GM18868 (cell line): ENCODE measurements around the gene AMMECR1.

ENCODE experiments used
- ATAC-seq: cut with Tn5 transposase; IDR thresholded peaks from one replicate; pipeline ENCODE4 v1.9.1; 2021; ENCODE audit warnings: mild to moderate bottlenecking, moderate library complexity; ENCODE audit not compliant: unreplicated experiment

AMMECR1 gene

DNA sequence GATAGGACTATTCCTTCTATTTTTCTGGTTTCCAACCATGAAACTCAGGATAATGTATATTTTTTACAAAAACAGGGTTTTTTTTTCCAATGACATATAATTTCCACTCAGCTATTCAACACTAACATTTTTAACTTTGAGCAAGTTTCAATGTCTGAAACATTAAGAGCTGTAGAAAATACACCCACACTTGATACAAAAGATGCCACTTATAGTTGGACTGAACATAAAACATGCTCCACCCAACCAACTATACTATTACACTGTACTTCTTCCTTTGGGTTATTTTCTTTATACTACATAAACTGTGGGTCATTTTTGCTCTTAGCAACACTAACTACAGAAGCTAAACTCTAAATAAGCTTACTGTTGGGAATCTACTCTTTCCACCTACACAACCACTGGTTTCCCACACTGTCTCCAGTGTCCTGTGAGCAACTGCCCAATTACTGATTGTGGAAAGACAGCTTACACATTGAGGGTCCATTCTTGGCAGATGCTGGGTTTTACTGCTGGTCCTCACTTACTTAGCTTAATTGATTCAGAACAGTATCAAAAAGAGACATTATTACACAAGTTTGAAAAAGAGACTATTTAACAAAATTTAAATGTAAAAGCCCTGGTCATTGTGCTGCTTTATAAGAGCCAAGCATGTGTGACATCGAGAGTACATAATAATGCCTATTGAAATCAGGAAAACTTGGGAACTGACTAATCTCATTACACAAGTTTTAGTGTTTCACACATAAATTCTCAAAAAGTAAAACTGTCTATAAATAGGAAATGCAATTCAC lies 6.3 kb downstream of the AMMECR1 start:
- ATAC-seq, result no peak

GRCh38 chrX:110310896-110311295 lies 7.0 kb downstream of the AMMECR1 start:
- ATAC-seq, result peak; percentile 93

DNA sequence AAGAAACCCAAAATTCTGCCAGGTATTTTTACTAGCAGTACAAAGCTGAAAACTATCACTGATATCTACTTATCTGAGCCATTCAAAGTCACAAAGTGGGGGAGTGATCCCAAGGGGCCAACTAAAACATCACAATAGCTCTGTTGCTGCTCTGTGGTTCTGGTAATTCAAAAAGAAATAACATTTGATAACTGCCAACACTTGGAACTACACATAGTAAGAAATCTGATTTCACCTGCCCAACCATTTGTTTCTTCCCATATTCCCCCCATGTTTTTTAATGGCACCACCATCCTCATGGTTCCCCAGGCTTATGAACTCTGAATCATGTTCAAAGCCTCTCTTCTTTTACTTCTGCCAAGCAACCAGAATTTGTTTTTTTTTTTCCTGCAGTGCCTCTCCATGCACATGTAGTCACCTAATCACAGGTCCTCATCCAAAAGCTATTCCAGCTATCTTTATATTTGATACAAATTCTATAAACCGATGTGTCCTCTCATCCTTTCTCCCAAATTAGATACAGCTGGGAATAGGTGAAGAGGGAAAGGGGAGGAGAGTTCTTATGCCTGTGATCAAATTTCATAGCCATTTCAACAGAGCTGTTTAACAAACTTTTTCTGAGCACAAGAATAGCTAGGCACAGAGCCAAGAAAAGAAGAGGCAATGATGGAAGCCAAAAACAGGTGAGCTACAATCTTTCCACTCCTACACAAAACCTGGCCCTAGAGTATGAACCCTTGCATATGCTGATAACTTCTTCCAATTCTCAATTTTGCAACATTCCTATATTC lies 7.7 kb downstream of the AMMECR1 start:
- ATAC-seq, result peak; percentile 3

- no peak for ATAC-seq
Measured at GRCh38 chrX:110308220-110308619, 9.7 kb downstream of the AMMECR1 start.

DNA sequence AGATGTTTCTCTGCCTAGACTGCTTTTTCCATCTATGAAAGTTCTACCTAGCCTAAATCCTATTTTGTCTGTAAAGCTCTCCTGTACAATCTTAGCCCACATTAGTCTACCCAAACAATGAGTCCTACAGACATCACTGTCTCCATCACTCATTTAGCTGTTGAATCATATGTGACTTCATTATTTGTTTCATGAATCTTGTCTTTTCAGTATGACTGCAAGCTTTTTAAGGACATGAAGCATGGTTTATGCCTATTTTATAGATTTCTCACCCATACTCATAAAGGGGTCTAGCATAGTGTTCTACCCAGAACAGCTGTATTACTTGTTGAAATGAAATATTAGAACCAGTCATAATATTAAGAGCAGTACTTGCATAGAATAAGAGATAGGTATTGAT lies 13.0 kb downstream of the AMMECR1 start:
- ATAC-seq, result no peak

- no peak for ATAC-seq
Measured at GRCh38 chrX:110304371-110304770, 13.5 kb downstream of the AMMECR1 start.

DNA sequence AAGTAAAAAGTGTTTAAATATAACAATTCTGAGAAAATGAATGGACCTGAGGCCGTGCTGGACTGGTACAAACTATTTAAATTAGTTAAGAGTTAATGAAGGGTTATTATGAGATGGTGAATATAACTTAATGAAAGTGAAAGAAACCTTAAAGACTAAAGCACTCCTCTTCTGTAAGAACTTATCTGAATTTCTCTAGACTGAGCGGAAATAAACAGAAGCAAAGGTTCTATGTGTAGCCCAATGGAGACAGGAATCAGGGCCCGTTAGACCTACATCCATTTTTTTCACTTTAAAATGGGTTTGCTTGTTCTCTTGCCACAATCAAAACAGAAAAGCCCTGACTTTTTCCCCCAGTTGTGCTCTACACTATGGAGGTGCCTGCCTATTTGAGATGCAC lies 14.9 kb downstream of the AMMECR1 start:
- ATAC-seq, result no peak

DNA sequence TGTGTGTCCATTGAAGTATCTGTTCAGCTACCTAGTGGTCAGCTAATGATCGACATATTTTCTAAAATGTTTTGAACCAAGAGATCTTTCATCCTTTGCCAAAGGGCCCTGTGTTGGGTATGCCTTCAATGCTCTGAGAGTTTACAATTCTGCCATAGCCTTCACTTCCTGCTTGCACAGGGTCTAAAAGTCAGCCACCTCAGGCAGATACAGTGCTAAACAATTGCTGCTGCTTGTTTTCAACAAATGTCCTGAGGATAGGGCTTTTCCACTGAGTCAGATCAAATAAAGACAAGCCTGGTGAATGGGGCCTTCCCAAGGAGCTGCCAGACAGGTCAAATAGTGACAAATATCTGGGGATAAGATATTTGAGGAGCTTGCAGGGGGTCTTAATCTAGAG lies 16.7 kb downstream of the AMMECR1 start:
- ATAC-seq, result no peak

DNA sequence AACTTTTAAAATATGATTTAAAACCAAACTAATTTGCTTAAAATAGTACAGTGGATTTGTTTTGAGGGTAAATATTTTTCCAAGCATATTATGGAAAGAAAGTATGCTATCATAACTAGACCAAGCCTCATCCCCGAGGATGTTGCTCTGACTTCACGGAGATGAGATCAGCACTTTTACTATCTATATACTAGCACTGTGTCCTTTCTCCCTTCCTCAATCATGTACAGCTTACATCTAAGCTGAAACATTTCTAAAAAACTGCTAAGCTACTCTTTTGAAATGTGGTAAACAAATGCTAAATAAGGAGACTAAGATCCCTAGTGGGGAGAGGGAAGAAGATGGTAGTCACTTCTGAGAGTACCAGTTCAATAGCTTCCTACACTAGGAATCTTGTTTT lies 23.8 kb downstream of the AMMECR1 start:
- ATAC-seq, result no peak

DNA sequence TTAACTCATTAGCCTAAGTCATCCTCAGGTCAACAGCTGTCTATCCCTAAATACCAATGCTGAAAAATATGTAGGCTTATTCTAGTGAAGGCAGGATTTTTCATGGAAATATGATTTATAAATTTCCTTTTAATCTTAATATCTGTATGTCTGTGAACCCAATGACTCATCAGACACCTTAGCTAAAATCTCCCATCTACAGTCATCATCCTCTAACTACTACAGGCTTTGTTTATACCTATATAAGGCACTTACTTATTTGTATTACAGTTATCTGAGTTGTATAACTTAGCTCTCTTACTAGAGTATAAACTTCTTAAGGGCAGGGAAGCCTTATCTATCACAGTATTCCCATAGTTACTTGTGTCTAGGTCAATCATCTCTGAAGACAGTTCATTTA lies 24.2 kb downstream of the AMMECR1 start:
- ATAC-seq, result no peak

DNA sequence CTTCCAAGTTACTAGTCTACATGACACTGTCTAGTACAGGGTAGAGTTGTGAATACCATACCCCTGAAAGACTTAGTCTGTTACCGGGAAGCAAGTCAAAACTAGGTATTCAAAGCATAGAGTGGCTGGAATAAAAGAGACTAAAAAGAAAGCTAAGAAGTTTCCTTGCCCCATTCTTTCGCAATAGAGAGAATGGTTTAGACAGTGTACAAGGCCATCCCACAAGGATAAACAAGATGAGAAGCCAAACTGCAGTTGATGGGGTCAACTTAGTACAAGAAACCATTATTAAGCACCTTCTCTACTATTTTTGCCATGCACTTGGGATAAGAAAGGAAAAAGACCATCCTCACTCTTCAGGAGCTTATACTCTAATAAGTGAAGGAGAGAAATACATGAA lies 30.3 kb downstream of the AMMECR1 start:
- no peak for ATAC-seq

DNA sequence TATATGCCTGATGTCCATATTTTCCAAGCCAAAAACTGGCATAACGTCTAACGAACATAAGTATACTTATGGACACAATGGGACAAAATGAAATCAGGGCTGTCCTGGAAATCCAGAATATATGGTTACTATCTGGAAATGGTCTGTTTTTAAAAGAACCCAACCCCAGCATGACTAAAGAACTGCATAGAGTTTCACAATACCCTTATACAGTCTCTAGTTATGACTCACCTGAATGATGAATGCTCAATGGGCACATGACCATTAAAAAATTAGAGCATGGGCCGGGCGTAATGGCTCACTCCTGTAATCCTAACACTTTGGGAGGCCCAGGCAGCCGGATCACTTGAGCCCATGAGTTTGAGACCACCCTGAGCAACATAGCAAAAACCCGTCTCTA lies 31.8 kb downstream of the AMMECR1 start:
- ATAC-seq, result peak; percentile 84

DNA sequence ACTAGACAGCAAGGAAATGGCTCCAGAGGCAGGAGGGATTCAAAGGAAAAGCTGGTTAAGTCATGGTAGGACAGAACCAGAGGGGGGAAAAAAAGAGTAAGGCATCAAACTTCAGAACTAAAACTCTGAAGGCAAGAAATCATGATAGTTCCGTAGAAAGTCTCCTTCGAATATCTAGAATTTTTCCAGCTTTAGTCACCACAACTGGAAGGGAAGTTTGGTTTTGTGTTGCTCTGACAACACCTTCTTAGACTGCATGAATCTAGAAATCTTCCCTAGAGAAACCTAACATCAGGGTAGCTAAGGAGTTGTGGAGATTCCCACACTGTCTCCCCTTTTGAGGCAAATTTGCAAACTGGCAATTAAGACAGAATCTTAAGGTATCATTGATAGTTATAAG lies 33.7 kb downstream of the AMMECR1 start:
- ATAC-seq, result no peak

GRCh38 chrX:110282922-110283321 lies 35.0 kb downstream of the AMMECR1 start:
- no peak for ATAC-seq

GRCh38 chrX:110281377-110281776 lies 36.5 kb downstream of the AMMECR1 start:
- no peak for ATAC-seq

DNA sequence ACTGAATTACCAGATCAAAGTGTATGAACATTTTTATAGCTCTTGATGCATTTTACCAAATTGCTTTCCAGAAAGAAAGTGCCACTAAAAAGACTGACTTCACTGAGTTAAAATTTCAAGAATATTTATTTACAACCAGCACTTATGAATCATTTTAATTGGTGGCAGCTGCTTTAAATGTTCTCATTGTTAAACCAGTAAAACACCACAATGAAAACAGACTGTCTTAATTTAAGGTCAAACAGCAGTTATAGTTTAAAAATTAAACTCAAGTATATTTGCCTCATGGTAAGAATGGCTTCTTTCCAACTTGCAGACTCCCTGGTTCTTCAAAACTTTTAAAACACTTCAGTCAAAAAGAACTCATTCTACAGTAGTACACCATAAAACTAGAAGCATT lies 36.9 kb downstream of the AMMECR1 start:
- ATAC-seq, result no peak

DNA sequence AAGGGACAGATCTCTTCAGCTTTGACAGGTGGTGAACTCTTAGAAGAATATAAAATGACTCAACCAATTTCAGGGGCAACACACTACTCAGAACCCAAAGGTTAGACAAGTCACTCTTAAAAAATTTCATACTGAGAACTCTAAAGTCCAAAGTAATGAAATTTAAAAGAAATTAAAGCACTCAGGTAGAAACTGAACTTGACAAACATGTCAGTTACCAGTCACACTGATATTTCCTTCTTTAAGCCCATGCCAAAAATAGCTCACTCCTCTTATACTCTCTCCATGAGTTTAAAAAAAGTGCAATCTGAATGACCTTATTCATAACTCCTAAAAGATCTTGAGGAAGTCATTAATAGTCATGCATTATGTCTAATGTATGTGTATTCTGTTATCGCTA lies 40.3 kb downstream of the AMMECR1 start:
- ATAC-seq, result no peak

- peak; percentile 98 for ATAC-seq
Measured at GRCh38 chrX:110276778-110277177, 41.1 kb downstream of the AMMECR1 start.

- no peak for ATAC-seq
Measured at GRCh38 chrX:110268886-110269285, 49.0 kb downstream of the AMMECR1 start.

- ATAC-seq, result no peak
Measured at GRCh38 chrX:110268395-110268794, 49.5 kb downstream of the AMMECR1 start.

DNA sequence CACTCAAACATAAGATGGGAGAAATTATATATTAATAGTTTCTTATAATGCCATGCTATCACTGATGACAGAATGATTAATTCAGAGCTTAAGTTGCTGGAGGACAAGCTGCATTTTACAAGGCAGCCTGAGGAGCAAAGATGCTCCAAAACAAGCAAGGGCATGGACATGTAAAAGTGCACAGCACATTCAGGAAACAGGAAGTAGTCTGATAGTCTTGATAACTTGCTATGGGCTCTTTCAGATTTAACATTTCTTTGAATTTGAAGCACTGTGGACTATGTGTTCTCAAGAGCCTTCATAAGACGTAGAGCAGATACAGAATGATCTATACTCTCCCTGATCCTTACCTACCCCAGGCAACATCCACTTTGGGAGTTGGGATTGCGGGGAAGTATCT lies 50.0 kb downstream of the AMMECR1 start:
- ATAC-seq, result no peak

DNA sequence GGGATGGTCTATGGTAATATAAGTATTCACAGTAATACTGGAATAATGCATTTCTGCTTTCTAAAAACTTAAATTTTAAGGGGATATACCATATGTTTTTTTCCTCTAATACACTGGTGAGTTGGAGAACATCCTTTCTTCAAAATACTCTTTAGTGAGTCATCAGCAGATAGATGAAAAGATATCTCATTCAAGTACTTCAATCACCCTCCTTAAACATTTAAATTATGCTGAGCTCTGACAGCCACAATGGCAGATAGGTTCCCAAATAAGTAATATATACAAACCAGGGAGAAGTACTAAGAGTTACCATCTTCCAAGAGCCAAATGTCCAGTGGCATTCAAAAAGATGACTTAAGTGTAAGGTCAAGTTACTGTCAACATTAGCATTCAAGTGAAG lies 52.2 kb downstream of the AMMECR1 start:
- no peak for ATAC-seq
